ENCODE results near the gene OGFRL1. TPM values are rescaled to one million over a fixed set of nuclear protein-coding genes. Genes with fewer than 3 reads are reported as not detected.
A peak's percentile ranks its signal among the peaks of the same experiment; 100 is the strongest.

OGFRL1 gene
- total RNA-seq (2021; ENCODE audit: unreplicated experiment) (10.3 TPM), Bru-seq, nascent RNA (percentile 79 among the genes with signal in this experiment), BruChase-seq, experiment 1, labeled RNA remaining after a 6-hour chase (percentile 94 among the genes with signal in this experiment), BruChase-seq, experiment 2, labeled RNA remaining after a 2-hour chase (percentile 87 among the genes with signal in this experiment)
- 1.2 and 2.0 TPM in 2 replicates for polyA plus RNA-seq (2012)
- long read RNA-seq, full-length matches to known transcripts = 12 of 36 reads
- long read RNA-seq, partial matches to known transcripts = 2 of 36 reads
- long read RNA-seq, other reads (novel, unspliced or antisense) = 22 of 36 reads

DNA sequence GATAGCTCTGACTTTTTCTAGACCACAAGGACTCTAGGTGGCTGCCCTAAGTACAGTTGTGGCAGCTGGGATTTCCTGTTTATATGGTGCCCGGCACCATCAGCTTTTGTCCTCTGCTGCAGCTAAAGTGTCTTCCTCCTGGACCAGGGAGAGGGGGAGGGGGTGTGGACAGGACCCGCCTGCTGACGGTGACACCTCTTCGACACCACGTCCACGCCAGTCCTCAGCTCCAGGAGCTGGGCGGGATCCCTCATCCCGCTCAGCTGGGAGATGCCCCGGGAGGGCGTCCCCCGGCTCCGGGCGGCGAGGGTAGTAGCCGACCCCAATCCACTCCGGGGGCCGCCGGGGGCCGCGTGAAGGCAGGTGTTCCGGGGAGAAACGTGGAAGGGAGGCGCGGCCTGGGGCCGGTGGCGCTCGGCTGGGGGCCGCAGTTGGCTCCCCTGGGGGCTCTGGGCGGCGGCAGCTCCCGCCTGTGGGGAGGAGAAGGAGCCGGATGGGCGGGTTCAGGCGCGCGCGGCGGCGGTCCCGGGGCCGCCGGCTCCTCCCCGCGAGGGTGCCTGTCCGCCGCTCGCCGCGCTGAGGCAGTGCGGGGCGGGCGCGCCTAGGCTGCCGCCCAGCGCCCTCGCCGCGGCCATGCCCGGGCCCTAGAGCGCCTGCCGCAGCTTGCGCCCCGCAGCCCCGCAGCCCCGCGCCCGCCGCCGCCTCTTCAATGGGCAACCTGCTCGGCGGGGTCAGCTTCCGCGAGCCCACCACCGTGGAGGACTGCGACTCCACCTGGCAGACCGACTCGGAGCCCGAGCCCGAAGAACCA lies at the start of gene OGFRL1:
Gene OGFRL1 (plus strand): TSS at position 584 of the 811 bp plus-strand sequence. CDS start 126 bp downstream, at position 710.
- H2AFZ ChIP-seq (ENCODE audit: low read depth, low read length, poor library complexity, severe bottlenecking) = peak within 1 kb of the TSS; percentile 87
- H3K9me2 ChIP-seq (ENCODE audit: insufficient read depth) = no peaks in the 10 kb centered on the region
- peak within 1 kb of the TSS; percentile 65 to 75 for H3K4me3 ChIP-seq (replicated peaks in 1 of 2; ENCODE audit: low read depth in 1 of 2, low read length in 2 of 2)
- peak within 1 kb of the TSS; percentile 76; the same call in 1 of the 2 replicates for H3K27ac ChIP-seq (ENCODE audit: low read depth, low read length)
- H3K27me3 ChIP-seq (ENCODE audit: insufficient read depth, low read length) = no peaks in the 10 kb centered on the region
- RAD21 ChIA-PET (ENCODE audit: low non-redundant PET in 1 of 2, low total read pairs in 2 of 2, uncharacterized antibody in 2 of 2, unreplicated experiment in 2 of 2) = no interaction called here
- H3K9ac ChIP-seq (ENCODE audit: low read length) = peak within 1 kb of the TSS; percentile 69
- DNase-seq (ENCODE audit: low read depth, low spot score) (no peak), ATAC-seq (peak; percentile 95)
- POLR2A ChIA-PET = interaction anchor here (0.8 kb wide), 2 partner anchors 10 to 12 kb away, joined by 3 to 4 read pairs; no protein-coding TSS in a partner anchor
- intact Hi-C loops (cut with micrococcal nuclease) = no loop called here
- no peaks in the 10 kb centered on the region for H4K20me1 ChIP-seq (ENCODE audit: insufficient read depth)
- BruUV-seq (replicated peaks) = no TSS peak
- no peaks in the 10 kb centered on the region for H3K9me3 ChIP-seq (ENCODE audit: control insufficient read depth in 1 of 2, insufficient read depth in 1 of 2, low read depth in 1 of 2, low read length in 2 of 2)
- H3K4me1 ChIP-seq (ENCODE audit: control insufficient read depth in 1 of 2, insufficient read depth in 2 of 2, low read length in 2 of 2) = peaks cover 8 to 21% of the 10 kb centered on the region in 2 experiments; a peak in 2 of 4 replicates
- H3K4me2 ChIP-seq (ENCODE audit: low read length) = peak within 1 kb of the TSS; percentile 91
- no peaks in the 10 kb centered on the region for H3K36me3 ChIP-seq (ENCODE audit: control insufficient read depth in 1 of 2, insufficient read depth in 2 of 2, low read length in 2 of 2)
- peaks cover 3% of the 10 kb centered on the region; the same call in 1 of the 2 replicates for H3K79me2 ChIP-seq (ENCODE audit: insufficient read depth, low read length)
- CTCF ChIA-PET = interaction anchor here (1.4 to 1.5 kb wide), 2 partner anchors 16 to 98 kb away, joined by 3 to 10 read pairs; no protein-coding TSS in a partner anchor
- TF ChIP-seq TCF7L2 (IDR thresholded peaks at IDR 0.05; ENCODE audit: borderline replicate concordance, extremely low read depth, insufficient read depth, insufficient read length) (no peak), ZFX (IDR thresholded peaks at IDR 0.05) (no peak; the same call in 1 of the 2 replicates), RAD21 (IDR thresholded peaks at IDR 0.05; ENCODE audit: low read depth) (no peak), POLR2AphosphoS5 (IDR thresholded peaks at IDR 0.05; ENCODE audit: low read depth, low read length) (peak; percentile 82), ZNF274 (IDR thresholded peaks at IDR 0.05; ENCODE audit: low read depth, low read length) (no peak), JUND (IDR thresholded peaks at IDR 0.05) (no peak), CEBPB (IDR thresholded peaks at IDR 0.05; ENCODE audit: low read depth) (no peak), CBX3 (IDR thresholded peaks at IDR 0.05; ENCODE audit: low read depth) (no peak), ELF1 (IDR thresholded peaks at IDR 0.05; ENCODE audit: borderline replicate concordance, low read depth) (no peak), EGR1 (IDR thresholded peaks at IDR 0.05; ENCODE audit: low read depth) (no peak), FOSL1 (IDR thresholded peaks at IDR 0.05; ENCODE audit: low read depth) (no peak), POLR2A (IDR thresholded peaks at IDR 0.05; ENCODE audit: borderline replicate concordance, extremely low read depth, insufficient read depth, insufficient read length) (peak; percentile 80), EZH2phosphoT487 (IDR thresholded peaks at IDR 0.05; ENCODE audit: borderline replicate concordance) (no peak), YY1 (IDR thresholded peaks at IDR 0.05; ENCODE audit: extremely low read depth, insufficient replicate concordance, low read depth, low read length) (peak; percentile 61), SP1 (IDR thresholded peaks at IDR 0.05; ENCODE audit: low read depth) (no peak), SIN3A (IDR thresholded peaks at IDR 0.05; ENCODE audit: low read depth) (no peak)
- TF ChIP-seq, protein P1, sequence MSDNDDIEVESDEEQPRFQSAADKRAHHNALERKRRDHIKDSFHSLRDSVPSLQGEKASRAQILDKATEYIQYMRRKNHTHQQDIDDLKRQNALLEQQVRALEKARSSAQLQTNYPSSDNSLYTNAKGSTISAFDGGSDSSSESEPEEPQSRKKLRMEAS (IDR thresholded peaks at IDR 0.05) = 0 out of 2 replicates have a peak, but pooled peaks have one; percentile 27
- TF ChIP-seq, protein P2, sequence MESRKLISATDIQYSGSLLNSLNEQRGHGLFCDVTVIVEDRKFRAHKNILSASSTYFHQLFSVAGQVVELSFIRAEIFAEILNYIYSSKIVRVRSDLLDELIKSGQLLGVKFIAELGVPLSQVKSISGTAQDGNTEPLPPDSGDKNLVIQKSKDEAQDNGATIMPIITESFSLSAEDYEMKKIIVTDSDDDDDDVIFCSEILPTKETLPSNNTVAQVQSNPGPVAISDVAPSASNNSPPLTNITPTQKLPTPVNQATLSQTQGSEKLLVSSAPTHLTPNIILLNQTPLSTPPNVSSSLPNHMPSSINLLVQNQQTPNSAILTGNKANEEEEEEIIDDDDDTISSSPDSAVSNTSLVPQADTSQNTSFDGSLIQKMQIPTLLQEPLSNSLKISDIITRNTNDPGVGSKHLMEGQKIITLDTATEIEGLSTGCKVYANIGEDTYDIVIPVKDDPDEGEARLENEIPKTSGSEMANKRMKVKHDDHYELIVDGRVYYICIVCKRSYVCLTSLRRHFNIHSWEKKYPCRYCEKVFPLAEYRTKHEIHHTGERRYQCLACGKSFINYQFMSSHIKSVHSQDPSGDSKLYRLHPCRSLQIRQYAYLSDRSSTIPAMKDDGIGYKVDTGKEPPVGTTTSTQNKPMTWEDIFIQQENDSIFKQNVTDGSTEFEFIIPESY (IDR thresholded peaks at IDR 0.05; ENCODE audit: extremely low read depth, insufficient replicate concordance, low read length) = no peak
- TF ChIP-seq, protein P3, sequence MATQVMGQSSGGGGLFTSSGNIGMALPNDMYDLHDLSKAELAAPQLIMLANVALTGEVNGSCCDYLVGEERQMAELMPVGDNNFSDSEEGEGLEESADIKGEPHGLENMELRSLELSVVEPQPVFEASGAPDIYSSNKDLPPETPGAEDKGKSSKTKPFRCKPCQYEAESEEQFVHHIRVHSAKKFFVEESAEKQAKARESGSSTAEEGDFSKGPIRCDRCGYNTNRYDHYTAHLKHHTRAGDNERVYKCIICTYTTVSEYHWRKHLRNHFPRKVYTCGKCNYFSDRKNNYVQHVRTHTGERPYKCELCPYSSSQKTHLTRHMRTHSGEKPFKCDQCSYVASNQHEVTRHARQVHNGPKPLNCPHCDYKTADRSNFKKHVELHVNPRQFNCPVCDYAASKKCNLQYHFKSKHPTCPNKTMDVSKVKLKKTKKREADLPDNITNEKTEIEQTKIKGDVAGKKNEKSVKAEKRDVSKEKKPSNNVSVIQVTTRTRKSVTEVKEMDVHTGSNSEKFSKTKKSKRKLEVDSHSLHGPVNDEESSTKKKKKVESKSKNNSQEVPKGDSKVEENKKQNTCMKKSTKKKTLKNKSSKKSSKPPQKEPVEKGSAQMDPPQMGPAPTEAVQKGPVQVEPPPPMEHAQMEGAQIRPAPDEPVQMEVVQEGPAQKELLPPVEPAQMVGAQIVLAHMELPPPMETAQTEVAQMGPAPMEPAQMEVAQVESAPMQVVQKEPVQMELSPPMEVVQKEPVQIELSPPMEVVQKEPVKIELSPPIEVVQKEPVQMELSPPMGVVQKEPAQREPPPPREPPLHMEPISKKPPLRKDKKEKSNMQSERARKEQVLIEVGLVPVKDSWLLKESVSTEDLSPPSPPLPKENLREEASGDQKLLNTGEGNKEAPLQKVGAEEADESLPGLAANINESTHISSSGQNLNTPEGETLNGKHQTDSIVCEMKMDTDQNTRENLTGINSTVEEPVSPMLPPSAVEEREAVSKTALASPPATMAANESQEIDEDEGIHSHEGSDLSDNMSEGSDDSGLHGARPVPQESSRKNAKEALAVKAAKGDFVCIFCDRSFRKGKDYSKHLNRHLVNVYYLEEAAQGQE (IDR thresholded peaks at IDR 0.05; ENCODE audit: low read depth) = no peak
- TF ChIP-seq, protein P4, sequence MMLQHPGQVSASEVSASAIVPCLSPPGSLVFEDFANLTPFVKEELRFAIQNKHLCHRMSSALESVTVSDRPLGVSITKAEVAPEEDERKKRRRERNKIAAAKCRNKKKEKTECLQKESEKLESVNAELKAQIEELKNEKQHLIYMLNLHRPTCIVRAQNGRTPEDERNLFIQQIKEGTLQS (IDR thresholded peaks at IDR 0.05) = no peak

All from HCT116 (cell line).